ENCODE results near the gene DIRAS3.

GRCh38 chr1:68036946-68037345 lies 13.5 kb downstream of the DIRAS3 start:
- TF ChIP-seq SPI1 (IDR thresholded peaks at IDR 0.05; ENCODE audit: low read depth, low read length) = no peak
- no peak for TF ChIP-seq POLR2AphosphoS5 (IDR thresholded peaks at IDR 0.05; ENCODE audit: low read depth, low read length)
- no peak for TF ChIP-seq POLR2A (IDR thresholded peaks at IDR 0.05; ENCODE audit: low read depth, low read length)
- no peak for TF ChIP-seq POU2F2 (IDR thresholded peaks at IDR 0.05; ENCODE audit: low read depth, low read length)
- no peak for TF ChIP-seq TAF1 (IDR thresholded peaks at IDR 0.05; ENCODE audit: low read depth, low read length)
- TF ChIP-seq PAX5 (IDR thresholded peaks at IDR 0.05; ENCODE audit: insufficient read depth, low read length, severe bottlenecking) = no peak
